IPS-NIHi7 (cell line): ENCODE measurements around the gene TEPSIN.
"Not testable (repeated sequence)": the region's sequence is repeated elsewhere in the genome, so short reads cannot be mapped to it uniquely, and the experiment has no call there.

Experiments
- DNase-seq: peaks from one replicate; pipeline ENCODE4 v3.0.0; 2012; ENCODE audit warnings: mixed read lengths; ENCODE audit errors: extremely low spot score

Gene TEPSIN

DNA sequence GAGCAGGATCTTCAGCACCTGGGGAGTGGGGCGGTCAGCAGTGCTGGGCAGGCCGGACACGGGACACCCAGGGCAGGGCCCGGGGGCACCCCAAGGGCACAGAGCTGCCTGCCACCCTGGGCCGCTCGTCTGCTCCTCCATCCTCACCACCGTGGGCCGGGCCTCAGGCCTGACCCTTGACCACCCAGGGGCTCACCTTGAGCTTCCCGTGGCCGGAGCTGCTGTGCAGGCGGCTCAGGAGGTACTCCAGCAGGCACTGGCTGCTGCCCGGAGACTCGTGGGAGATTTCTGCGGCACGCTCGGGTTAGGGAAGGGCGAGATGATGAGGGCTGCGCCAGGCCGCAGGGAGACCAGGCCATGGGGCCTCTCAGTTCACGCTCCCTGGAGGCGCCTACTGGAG is 2.1 kb downstream of the TEPSIN start:
- DNase-seq: no peak

DNA sequence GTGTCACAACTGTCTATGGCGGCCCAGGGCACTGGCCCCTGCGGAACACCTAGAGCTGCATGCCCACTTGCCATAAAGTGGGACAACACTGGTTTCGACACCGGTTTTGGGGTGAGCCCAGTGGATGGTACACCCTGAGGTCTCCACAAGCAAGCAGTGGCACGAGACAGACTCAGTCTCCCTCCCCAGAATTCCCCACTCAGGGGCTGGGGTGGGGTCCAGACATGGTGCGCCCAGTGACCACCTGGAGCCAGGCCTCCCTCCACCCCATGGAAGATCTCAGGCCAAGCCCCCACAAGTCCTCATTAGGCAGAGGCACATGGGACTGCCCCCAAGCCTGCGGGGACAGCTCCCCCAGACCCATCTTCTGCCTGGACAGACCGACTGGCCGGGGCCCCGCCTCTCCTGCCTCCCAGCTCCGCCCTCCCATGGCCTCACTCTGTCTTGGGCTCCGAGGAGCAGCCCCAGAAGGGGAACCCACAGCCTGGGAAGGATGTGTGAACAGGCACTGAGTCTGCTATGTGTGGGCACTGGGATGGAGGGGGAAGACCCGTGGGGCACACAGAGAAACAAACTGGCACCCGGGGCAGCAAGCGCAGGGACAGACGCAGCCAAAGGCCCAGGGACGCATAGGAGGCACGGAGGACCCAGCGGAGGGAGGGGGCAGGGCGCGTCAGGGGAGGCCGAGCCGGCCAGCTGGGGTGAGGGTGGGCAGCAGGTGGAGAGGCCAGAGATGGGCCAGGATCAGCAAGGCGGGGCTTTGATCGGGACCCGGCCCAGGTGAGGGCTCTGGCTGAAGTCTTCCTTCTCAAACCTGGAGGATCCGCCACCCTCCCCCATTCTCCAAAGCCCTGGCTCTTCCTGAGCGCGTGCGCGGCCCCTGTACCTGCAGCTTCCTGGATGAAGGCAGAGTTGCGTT is 2.8 kb downstream of the TEPSIN start:
- DNase-seq: no peak

DNA sequence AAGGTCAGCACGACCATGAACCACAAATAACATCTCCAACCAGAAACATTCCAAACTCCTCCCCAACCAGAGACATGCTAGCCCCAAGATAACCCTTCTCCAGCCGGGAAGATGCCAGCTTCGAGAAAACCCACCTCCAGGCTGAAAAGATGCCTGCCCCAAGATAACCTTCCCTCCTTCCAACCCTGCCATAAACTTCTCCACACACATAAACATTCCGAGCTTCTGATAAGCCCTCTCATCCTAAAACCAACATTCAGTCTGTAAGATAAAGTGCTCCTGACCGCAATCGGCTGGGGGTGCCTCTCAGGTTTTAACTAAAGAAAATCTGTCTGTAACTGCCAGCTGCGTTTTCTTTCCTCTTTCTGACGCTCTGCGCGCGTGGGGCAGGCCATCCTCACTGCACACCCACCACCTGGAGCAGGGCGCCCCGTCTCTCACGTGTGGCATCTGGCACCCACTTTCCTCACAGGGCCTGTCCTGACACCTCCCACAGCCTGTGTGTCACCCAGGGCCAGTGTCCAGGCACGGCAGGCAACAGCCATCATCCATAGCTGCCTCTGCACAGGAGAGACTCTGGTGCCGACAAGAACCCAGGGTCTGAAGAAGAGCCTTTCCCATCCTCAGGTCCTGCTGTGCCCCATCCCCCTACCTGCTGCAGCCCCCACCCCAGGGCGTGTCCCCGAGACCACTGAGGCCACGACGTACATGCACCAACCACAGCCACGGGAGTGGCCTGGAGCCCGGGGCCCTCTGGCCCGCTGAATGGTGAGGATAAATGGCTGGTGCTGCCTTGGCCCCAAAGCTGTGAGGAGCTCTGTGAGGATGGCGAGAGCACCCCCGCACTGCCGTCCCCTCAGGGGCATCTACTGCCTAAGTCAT is 3.7 kb downstream of the TEPSIN start:
- no peak for DNase-seq

DNA sequence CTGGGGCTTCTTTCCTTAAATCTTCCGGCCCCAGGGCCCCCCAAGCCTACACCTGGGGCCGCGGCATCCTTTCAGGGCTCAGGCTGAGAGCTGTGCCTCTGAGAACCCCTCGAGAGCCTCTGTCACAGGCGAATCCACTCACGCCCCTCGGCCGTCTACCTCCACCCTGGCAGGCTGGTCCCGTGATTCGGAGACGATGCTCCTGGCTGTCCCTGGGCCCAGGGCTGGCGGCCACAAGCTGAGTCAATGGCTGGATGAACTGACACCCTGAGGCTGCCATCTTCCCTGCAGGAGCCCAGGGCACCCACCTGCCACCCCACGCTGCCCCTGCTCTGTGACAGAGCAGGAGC is 4.4 kb downstream of the TEPSIN start:
- no peak for DNase-seq

DNA sequence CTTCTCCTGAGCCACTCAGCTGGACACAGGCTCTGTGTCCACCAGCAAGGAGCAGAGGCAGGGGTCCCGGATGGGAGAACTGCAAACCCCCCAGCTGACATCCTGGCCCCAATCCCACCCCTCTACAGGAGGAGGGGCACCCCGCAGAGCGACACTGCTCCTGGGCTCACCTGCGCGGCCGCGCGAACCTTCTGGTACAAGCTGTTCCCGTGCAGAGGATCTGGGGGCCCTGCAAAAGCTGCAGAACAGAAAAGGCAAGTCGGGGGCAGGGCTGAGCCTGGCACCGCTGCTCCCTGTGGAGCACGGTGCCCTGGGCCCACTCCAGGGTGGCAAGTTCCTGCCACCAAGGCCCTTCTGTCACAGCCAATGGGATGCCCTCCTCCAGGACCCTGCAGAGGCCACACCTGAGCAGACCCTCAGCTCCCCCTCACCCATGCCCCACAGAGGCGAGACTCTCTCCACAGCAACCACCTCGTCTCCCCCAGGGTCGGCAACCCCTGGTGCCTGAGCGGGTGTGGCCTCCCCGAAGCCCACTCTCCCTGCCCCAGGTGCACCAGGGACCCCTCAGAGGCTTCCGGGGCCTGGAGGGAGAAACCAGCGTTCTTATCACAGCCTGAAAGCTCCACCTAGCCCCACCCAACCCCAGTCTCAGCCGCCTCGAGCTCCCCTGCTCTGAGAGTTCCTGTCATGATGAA is 4.9 kb downstream of the TEPSIN start:
- no peak for DNase-seq

DNA sequence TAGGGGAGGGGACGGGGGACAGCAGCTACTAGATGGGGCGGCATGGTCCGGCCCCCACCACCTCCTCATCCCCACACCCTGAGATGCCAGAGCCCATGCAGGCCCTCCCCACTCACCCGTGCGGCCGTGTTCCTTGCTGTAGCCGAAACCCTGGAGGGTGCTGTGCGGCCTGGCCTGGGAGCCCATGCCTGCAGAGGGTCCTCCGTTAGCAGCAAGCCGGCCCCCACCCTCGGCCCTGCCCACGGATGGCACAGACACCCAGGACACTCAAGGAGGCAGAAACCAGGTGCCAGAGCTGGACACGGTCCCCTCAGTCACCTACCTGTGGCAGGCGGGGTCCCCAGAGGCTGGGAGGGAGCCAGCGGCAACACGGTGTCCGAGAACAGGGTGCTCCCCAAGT is 5.5 kb downstream of the TEPSIN start:
- DNase-seq: no peak

DNA sequence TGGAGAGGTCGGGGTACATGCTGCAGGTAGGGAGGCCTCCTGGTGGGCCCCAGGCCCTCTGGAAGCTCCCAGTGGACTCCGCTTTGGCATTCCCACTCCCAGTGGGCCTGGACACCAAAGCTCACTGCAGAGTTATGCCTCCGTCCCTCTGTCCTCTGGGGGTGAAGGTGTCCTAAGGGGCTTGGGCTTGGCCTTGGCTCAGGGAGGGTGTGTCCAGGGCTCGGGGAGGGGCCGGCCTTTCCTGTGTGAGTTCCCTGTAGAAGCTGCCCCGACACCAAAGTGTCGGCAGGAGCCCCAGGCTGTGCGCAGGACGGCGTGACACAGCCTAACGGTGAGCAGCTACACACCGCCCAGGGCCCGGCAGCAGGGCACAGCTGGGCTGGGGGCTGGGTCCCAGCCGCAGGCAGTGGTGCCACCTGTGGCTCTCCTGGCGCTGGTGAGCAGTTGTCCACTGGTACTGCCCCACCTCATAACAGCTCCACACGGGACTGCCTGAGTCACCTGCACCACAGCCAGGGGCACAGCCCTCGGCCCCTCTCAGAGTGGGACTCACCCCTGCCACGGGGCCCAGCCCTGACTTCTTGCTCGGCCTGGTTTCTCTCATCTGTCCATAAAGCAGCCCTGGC is 6.1 kb downstream of the TEPSIN start:
- no peak for DNase-seq

DNA sequence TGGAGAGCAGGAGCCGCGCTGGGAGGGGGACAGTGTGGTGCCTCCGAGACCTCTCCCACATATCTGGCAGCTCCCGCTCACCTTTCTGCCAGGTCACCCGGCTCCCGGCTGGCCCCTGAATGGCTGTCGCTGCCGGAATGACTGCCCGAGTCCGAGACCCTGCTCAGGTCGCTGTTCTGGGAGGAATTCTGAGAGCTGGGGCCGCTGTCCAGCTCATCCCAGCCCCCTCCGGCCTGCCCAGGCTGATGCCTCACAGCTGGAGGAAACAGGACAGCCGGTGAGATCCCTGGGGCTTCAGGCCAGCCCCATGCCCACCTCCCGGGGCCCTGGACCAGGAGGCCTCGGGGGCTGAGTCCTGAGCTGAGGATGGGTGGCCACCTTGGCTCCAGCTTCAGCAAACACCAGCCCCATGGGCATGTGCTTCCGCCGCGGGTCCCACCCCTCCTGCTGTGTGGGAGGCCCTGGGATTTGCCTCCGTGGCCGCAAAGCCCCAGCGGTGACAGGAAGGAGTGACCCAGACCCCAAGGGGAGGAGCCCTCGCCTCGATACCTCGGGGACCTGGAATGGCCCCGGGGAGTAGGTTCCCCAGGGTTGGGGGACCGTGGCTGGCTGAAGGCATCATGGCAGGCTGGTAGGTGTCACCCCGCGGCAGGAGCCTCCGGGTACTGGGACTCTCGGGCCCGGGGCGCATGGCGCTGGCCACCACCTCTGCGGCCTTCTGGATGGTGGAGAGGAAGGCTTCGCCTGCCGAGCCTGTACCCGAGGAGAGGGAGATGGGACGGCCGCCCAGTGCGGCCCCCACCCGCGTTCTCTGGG is 6.9 kb downstream of the TEPSIN start:
- DNase-seq: no peak

DNA sequence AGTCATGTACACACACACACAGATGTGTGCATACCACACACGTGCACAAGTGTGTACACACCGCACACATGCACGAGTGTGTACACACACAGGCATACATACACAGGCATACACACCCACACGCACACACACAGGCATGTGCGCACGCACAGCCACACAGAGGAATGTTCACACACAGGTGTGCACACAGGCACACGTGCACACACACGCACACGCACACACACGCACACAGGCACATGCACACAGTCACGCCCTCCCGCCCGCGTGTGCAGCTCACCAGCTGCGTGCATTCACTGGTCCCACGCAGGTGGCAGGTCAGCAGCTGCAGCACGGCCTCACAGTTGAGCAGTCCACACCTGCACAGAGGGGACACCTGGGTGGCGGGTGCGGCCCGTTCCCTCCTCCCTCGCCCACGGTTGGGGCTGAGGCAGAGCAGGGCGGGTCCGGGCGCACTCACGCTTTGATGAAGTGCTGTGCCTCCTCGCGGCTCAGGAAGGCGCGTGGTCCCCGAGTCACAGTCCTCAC is 7.7 kb downstream of the TEPSIN start:
- DNase-seq: no peak

DNA sequence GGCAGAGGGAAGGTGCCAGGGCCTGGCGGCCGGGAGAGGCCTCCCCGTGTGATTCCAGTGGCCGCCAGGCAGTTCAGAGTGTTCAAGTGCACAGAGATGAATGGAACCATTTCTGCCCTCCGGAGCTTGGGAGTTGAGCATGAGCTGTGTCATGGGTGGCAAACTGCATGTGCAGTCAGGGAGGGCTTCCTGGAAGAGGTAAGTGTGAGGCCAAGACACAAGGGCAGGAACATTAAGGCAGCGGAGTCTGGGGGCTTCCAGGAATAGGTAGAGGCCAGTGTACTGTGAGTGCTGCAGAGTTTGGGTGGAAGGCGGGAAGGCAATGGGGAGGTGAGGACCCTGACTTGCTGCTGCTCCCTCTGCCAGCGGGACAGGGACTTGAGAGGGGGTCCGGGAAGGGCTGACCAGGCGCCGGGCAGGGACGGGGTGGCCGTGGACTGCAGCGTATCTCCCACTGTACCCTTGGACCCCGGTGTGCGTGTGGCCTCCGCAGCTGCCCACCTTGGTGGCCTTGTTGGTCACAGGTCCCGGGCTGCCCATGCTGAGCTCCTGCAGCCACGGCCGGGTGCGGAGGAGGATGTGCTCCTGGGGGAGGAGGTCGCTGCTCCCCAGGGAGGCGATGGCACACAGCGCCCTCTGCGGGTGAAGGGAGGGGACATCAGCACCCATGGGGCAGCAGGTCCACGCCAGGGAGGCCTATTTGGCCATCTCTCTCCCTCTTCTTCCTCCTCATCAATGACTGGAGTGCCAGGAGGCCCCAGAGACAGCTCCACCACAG is 8.6 kb downstream of the TEPSIN start:
- peak; percentile 67 for DNase-seq

DNA sequence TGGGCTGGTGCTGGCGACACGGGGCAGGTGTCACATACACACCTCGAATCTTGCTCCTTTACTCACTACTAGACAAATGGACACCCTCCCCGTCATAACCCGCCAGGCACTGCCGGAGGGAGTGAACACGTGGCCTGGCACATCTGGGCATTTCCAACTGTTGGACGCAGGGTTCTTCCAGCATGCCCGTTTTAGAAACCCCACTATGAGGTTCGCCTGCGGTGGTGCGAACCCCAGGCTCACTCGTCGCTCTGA is 9.3 kb downstream of the TEPSIN start:
- no peak for DNase-seq

DNA sequence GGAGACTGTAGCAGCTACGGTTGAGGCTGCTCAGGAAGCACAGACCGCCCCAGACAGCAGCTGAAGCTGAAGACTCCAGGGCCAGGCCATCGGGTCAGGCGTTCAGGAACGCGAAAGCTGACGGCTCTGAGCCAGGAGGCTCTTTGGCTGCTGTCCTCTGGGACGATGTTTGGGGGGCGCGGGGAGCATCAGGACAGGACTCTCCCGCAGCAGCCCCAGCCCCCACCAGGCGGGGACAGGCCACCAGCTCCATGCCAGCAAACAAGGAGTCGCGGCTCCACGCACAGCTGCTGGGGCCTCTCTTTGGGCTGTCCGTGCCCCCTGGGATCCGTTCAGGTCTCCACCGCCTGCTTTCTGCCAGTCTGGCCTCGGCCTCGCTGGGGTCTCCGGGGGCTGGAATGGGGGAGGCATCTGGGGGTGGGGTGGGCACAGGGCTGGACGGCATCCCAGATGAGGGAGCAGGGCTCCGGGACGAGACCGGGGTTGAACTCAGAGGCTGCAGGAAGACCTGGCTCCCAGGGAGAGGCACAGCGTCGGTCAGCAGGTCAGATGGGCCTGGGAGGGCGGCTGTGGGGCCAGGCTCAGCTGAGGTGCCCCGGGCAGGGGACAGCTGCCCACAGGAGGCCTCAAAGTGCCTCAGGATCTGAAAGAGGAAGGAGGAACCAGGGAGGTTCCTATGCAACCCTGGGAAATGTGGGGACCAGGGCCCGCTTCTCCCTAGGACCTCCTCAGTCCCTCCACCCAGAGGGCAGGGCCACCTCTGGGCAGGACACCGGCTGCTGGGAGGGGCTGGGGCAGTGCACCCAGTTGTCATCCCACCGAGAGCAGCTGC is 9.8 kb downstream of the TEPSIN start:
- DNase-seq: no peak

DNA sequence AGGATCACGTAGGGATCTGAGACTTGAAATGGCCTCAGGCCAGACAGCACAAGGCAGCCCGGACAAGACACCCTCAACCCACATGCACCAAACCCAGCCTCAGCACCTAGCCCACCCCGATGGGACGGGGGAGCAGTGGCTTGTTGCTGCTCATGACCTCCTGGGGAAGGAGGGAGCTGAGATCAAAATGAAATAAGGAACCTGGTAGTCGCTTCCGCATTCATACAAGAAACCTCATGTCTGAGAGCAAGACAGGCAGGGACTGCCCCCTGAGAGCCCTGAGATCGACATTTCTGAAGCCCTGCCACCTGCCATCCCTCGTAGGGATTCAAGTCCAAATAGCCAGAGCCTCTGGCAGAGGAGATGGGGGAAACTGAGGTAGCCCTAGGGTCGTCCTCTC is 10.4 kb downstream of the TEPSIN start:
- DNase-seq: no peak

DNA sequence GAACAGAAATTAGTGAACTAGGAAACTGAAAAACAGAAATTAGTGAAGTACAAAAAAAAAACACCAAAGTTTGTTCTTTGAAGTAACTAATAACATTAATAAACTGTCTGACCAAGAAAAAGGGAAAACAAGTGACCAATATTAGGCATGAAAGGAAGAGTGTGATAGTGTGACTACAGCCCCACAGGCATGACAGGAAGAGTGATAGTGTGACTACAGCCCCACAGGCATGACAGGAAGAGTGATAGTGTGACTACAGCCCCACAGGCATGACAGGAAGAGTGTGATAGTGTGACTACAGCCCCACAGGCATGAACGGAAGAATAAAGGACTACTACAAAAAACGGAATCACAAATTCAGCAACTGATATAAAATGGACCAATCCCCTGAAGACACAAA is 11.2 kb downstream of the TEPSIN start:
- not testable (repeated sequence) for DNase-seq

DNA sequence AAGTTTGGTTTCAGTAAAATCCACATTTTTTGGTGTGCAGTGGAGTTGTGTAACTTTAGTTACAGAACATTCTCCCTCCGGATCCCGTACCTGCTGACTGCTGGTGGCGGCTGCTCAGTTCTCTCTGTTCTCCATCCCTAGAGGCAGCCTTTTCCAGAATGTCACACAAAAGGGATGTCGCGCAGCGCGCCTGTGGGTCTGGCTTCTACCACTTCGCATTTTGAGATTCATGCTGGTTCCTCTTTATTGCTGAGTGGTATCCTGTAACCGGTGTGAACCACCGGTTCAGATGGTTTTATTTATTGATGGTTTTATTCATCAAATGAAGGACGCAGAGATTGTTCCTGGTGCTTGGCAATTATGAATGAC is 15.1 kb downstream of the TEPSIN start:
- no peak for DNase-seq

DNA sequence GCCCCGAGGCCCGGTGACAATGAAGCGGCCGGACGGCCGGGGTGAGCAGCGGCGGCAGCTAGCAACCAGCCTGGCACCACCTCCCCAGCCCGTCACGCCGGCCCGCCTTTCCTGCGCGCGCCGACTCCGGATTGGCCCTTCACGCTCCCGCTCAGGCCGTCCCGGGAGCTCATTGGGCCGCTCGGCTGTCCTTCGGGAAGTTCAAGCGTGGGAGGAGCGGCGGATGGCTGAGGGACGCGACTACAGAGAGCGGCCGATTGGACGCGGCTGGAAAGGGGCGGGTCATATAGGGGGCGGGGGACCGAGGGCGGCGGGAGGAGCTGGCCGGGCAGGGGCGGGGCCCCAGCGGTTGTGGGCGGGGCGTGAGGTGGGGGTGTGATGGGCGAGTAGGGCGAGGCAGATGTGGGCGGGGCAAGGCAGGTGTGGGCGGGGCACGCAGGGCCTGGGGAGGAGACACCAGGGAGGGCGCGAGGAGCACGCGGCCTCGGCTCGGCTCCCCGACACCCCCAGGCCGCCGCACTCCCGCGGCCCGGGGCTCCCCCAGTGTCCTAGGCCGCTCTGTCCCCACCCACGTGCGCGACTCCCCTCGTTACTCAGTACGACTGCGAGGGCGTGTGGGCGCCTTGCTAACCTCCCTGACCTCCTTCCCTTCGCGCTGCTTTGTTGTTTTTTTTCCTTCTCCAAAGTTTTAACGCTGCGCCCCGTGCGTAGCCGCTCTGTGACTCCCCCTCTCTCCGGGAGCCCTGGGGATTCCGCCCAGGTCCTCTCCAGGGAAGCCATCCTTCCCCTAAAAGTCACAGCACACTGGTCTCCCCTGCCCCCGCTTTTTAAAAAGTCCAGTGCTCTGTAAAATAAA is 15.7 kb downstream of the TEPSIN start, which contains the start of gene CEP131:
TSS of gene CEP131 (minus strand) at position 60 of the 856 bp plus-strand sequence. CDS start 2,909 bp downstream, outside the sequence.
- peak; percentile 100 for DNase-seq

DNA sequence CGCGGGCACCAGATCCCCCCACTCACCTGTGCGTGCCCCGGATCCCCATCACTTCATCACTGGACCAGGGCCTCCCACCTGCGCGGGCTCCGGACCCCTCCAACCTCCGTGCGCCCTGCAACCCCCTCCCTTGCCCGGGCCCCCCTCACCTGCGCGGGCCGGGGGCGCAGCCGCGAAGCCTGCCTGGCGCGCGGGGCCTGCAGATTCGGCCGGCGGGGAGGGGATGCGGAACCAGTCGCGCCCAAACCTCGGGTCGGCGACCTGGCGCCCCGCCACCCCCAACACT is 16.3 kb downstream of the TEPSIN start:
- no peak for DNase-seq

DNA sequence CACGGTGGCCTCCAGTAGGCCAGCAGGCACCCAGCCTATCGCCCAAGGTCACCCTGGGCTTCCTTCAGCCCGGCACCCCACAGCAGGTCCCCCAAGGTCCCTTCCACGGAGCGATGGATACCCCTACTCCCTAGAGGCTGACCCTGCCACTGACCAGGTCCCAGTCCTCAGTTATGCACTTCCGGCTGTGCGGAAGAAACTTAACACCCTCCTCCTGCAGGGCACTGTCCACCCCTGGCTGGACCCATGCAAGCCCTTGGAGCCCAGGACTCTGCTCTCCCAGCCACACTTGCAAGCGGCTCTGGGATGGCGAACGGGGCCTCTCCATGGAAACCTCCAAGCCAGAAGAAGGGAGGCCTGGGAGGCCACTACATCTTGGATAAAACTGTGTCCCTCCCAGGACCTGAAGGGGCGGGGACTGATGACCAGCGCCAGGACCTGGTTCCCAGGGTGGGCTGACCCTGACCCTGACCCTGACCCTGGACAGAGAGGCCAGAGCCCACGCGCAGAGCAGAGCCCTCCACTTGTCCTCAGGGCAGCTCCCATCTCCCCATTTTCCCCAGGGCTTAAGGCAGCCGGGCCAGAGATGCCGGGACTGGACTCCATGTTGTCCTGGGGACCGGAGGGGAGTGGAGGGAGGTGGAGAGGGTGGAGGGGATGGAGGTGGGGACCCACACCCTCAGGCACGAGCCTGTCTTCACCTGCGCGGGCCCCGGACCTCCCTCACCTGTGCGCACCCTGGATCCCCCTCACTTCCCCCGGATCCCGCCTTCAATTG is 16.8 kb downstream of the TEPSIN start:
- DNase-seq: no peak
